NCI-H2081 treated with DMSO at 0.1 percent for 48 hours (cell line): Measurements from ENCODE around the gene SMIM36.
"Not testable (repeated sequence)": the region's sequence is repeated elsewhere in the genome, so short reads cannot be mapped to it uniquely, and the experiment has no call there.

Experiments used
- DNase-seq: peaks from one replicate; lab custom pipeline; 2025; lab: John Stamatoyannopoulos, UW

The SMIM36 gene

DNA sequence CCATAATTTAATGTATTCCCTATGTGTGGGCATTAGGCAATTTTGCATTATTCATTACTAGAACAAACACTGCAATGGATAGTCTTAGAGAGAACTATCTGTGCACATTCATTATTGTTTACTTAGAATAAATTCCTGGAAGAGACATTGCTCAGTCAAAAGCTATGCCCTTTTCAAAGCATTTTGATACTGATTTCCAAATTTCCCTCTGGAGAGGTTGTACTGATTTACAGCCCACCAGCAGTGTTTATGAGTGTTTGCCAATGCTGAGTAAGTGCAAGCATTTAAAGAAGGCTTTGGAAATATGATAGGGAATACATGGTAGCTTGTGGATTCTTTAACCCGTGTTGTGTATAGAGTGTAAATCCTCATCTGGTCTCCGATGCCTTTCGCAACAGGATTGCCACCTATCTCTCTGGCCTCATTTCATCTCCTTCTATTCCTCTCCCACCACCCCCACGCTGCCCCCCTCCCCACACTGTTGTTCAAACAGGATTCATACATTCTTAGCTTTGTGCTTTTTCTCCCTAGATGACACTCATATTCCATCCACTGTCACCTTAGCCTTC lies 56.3 kb downstream of the SMIM36 start:
- DNase-seq: no peak

DNA sequence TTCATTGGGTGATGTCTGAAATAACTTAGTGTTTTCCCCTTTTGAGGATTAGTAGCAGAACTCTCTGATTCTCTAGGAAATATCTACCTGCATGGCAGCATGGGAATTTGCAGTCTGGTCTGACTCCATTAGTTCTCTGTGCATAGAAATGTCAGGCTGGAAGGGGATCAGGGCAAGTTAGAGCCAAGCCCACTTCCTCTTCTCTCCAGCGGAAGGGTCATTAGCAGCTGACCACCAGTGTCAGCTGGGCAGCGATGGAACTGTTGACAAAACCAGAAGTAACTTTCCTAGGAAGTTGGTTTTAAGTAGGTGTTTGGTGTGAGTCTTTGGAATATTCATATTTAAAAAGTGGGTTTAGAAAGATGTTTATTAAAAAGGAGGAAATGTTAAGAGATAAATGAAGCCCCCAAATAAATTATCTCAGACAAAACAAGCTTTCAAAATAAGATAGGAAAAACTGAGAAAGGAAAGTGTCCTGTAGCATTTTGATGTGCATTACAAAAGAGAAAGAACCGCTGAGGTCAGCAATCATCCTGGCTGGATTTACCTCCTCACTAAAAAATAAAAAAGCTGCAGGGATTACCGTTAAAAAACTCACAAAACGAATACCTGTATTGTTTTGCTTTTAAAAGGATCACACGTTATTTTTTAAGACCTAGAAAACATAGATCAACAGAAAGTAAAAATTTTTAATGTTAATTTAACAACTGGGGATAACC lies 57.3 kb downstream of the SMIM36 start:
- DNase-seq: no peak

DNA sequence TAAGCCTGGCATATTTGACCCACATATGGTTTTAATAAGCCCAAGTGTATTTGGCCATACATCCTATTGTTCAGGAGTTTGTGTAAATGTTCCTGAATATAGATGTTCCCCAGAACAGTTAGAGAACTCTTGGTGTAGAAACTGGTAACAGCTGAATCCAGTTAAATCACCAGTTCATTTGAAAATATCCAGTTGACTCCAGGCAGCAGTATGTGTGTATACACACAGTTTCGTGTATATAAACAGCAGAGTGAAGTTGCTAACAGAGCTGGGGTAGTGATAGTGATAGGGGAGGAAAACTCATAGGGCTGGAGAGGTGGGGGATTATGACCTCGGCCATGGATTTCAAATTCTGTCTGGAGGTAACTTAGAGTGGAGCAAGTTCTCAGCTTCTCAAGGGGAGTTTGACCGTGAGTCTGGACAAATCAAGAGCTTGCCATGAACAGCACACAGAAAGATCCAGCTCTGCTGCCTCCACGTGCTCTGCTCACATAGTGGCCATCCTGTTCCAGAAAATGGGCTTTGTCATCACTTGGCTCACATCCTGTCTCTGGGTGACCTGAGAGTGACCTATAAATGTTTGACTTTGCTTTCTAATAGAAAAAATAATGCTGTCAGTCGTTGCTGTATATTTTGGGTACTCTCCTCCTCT lies 59.0 kb downstream of the SMIM36 start:
- no peak for DNase-seq

DNA sequence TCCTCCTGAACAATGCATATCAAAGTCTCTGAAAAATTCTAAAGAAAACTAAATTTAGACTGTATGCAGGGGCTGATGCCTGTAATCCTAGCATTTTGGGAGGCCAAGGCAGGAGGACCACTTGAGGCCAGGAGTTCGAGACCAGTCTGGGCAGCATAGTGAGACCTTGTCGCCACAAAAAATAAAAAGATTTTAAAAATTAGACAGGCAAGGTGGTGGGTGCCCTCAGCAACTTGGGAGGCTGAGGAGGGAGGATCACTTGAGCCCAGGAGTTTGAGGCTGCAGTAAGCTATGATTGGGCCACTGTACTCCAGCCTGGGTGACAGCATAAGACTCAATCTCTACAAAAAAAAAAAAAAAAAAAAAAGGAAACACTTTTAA lies 59.5 kb downstream of the SMIM36 start:
- DNase-seq: no peak

DNA sequence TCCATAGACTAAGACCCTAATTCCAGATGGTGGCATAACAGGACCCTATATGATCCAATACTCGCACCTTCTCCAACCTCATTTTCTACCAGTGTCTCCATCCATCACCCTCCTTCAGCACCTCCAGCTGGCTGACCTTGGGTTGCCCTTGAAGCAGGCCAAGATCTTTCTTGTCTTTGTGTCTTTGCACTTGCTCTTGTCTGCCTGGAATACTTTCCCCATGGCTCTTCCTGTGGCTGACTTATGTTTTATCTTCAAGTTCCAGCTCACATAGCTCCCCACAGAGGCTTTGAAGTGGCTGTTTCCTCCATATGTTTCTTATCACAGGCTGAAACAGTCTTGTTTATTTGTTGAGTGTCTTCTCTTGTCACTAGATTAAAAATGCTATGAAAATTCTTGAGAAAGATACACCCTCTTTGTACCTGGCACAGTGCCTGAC lies 60.0 kb downstream of the SMIM36 start:
- no peak for DNase-seq

DNA sequence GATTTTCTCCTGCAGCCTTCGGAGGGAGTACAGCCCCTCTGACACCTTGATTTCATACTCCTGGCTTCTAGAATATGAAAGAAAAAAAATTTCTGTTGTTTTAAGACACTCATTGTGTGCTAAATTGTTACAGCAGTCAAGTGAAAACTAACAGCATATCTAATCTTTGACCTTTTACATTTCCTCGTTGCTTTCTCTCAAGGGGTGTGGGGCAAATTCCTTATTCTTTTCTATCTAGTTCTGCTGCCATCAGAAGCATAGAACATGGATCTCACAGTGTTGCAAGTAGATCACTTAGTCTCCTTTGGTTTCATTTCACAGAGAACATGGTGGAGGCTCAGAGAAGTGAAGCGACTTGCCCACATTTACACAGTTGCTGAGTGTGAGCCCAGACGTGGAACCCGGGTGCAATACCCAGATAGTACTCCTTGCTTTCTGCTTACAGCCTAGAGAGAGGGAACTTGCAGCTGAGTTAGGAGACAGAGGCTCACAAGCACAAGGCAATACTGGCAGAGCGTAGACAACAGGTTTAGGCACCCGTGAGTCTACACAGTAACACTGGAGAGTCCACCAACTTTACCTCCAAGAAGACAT lies 60.9 kb downstream of the SMIM36 start:
- DNase-seq: no peak

DNA sequence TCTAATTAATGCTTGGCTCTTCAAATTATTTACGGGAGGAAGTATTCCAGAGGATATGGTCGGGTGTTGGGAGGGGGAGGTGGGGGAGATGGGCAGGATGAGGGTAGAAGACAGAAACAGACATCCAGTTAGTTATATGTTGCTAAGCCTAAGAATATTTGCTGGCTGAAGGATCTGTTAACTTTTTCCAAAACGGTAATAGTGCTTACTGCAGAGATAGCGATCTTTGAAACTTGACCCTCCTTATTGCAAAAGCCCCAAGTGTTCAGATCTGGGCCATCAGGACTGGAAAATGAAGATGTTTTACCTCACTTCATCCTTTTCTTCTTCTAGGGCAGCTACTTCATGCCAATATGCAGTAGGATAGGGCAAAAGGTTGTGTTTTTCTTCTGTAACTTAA lies 62.6 kb downstream of the SMIM36 start:
- DNase-seq: no peak

DNA sequence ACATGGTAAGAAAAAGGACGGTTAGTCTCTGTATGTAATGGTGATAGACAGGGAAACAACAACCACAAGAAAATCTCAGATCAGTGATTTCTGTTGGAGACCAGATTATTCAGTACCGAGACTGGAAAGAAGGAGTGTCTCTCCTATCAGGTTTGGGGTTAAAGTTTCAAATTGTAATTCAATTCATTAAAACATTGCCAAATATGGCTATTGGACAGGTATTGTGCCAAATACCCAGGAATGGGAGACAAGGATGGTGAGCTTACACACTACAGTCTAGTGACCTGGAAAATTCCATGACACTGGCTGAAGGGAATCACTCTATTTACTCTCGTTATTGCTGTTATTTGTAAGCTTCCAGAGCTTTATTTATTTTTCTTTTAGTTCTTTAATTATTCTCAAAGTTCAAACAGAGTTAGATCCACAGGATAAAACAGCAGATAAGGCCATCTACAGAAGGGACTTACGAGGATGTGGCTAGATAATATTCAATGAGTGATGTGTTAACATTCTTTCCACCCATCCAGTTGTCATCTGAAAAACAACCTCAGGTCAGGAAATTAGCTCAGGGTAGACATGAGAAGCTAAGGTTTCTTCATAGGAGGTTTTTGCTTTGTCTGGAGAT lies 64.6 kb downstream of the SMIM36 start:
- DNase-seq: no peak

DNA sequence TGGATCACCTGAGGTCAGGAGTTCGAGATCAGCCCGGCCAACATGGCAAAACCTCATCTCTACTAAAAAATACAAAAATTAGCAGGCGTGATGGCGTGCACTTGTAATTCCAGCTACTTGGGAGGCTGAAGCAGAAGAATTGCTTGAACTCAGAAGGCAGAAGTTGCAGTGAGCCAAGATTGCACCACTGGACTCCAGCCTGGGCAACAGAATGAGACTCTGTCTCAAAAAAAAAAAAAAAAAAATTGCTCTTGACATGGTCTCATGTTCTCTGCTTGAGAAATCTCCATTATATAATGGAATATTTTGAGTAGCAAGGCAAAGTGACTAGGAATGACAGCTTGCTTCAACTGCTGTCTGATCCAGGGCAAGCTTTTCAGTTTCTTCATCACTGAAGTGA lies 65.2 kb downstream of the SMIM36 start:
- DNase-seq: not testable (repeated sequence)

DNA sequence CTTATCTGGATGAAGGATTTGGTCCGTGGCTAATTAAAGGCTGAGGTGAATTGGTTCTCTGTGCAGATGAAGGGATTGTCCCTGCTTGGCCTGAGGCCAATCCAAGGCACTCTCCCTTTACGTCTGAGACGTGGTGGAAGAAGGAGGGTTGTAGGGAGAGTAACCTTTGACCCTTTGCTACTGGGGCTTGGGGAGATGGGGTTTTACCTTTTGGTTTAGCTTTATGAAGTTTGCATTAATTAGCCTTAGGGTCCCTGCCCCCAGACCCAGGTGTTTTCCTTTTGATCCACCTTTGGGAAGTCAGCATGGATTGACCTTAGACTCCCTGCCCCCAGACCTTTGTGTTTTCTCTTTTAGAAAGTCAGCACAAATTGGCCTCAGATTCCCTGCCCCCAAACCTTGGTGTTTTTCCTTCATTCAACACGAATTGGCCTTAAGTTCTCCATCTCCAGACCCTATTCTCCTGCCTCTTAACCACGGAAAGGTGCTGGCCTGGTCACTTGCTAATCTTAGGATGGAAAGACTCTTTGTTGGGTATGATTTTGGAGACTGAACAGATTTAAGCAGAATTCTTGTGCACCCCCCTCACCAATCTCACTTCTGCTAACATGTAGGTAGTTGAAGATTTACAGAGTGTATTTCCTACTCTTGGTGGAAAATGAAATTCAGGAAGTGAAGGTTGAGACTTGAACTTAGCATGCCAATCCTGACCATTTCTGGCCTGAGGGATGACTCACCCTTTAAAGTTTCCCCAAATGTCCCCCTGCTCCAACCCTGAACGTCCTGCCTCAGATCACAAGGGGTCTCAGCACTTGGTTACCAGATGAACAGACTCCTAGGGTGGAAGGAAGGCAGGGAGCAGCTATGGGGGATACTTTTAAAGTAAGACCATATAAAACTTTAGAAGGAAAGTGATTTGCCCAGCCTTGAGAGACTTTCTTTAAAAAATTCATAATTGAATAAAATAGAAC lies 66.5 kb downstream of the SMIM36 start:
- no peak for DNase-seq

DNA sequence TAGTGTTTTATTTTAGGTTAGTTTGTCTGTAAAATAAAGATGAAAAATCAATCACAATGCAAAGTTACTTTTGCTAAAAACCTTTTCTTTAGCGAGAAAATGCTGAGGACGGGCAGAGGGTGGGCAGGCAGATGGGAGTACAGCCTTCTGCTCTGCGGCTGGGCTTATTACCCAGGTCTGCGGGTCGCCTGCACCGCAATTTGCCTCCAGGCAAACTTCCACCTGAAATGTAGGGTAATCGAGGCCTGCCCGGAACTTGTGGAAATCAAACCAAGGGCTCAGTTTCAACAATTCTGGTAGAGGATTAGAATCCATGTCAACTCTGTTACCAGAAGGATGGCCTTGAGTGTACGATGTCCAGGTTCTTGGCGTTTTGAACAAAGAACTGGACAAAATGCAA lies 67.3 kb downstream of the SMIM36 start:
- DNase-seq: no peak

DNA sequence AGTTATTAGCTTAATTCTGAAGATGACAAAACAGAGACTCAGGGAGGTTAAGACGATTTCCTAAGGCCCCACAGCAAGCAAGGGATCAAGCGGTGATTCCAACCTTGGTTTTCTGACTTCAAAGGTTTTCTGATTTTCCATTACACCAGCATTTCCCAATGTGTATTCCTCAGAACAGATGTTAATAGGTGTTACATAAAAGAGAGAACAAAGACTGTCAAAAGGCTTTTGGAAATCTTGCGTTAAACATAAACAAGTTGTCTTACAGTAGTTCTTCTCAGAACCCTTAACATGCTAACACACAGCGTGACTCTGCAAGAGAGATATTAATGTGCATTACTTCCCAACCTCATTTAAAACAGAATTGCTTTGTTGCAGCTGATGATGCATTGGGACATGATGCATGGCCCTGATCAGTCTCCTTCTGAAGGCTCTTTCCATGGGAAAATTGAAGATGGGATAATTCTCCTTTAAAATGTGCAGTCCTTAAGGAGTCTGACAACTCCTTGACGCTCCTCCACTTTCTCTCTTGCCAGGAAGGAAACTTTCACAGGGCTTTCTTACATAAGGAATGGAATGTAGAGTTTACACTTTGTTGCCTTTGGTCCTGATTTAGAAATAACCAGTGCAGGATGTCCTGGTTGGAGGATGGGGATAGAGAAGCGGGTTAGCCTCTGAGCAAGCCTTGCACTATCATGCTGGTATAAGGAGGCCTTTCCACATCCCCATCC lies 68.1 kb downstream of the SMIM36 start:
- DNase-seq: no peak

DNA sequence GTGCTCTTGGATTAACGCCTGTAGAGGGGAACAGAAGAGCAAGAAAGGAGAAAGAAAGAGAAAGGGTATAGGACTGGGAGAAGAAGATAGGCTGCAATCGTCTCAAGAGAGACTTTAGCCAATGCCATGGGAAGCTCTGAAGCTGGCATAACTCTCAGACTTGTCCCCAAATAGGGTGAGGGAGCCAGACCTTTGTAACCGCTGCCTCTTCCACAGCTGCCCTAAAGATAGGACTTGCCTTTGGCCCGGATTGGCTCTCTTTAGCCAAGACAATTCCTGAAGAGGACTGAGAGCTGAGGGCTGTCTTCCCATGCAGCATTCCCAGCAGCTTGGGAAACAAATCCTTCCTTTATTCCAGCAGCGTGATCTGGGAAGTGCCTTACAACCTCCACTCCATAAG lies 68.8 kb downstream of the SMIM36 start:
- no peak for DNase-seq

DNA sequence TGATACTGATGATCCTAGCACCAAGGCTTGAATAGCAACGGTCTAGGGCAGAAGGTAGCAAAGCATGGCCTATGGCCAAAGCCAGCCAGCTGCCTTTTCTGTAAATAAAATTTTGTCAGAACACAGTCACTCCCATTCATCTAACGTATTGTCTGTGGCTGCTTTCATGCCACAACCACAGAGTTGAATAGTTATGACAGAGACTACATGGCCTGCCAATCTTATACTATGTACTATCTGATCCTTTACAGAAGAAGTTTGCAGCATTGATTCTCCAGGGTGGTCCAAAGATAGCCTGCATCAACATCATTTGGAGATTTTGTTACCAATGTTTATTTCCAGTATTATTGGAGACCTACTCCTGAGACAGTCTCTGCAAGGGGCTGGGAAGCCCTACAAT lies 69.7 kb downstream of the SMIM36 start:
- DNase-seq: no peak

DNA sequence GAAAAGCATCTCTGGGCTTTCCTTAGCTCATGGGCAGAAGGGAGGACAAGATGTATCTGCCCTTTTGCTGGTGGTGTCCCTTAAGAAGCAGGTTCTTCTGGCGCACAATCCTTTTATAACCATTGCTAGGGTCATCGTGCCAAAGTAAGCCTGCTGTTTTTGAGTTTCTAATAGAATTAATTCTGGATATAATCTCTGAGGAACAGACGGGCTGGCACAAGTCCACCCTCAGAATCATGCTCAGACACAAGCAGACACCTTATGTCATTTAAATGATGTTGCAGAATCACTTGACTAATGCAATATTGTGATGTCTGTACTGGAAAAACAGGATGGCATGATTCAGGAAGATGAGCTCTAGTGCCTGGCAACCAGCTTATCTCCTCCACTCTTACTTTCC lies 70.9 kb downstream of the SMIM36 start:
- no peak for DNase-seq

DNA sequence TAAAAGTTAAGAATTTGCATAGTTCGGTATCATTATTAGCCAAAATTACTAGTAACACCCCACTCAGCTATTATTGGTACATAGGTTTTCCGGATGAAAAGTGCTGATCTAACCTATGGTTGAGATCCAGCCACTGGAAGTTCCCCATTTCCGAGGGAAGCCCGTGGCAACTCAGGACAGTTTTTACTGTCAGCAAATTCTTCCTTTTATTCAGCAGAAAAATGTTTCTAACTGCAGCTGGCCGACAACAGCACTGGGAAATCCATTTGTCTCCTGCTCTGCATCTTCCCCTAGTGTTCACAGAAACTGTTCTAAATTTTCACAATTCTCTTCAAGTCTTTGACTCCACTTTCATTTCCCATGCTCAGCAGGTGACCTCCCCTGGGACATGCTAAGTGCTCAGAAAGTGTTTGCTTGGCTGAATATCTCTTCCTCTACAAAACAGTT lies 74.1 kb downstream of the SMIM36 start:
- no peak for DNase-seq

DNA sequence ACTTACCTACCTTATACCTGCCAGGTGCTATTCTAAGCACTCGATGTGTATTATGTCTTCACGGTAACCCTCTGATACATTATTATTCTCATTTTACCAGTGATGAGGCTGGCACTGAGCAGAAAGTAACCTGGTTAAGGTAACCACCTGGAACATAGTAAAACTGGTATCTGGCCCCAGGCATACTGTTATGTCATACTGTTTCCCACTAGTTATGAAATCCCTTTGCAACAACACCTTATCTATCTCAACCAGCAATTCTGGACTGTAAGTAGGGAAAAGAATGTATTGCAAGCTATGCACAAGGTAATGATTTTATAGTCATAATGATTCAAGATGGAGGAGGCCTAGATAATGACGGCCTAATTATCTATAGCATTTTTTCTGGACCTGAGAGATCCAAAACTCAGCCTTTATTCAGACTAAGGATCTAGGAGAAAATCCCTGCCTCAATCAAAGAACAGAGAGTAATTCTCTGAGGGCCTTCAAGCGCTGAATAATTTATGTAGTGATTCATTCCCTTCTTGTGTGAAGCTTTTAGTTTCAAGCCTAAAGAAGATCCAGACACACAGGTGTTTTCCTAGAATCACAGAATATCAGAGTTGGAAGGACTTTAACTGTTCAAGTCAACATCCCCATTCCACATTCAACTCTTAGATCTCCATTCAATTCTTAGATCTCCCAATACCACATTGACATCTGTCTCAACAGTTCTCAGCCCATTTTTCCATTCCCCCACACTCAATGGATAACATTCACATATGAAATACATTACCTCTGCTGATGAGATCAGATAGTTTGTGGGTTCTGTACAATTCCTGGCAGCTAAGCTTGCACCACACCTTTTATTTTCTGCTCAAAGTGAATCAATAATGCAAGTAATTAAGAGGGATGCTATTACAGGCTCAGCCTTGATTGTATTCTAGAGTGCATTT lies 74.8 kb downstream of the SMIM36 start:
- DNase-seq: no peak

DNA sequence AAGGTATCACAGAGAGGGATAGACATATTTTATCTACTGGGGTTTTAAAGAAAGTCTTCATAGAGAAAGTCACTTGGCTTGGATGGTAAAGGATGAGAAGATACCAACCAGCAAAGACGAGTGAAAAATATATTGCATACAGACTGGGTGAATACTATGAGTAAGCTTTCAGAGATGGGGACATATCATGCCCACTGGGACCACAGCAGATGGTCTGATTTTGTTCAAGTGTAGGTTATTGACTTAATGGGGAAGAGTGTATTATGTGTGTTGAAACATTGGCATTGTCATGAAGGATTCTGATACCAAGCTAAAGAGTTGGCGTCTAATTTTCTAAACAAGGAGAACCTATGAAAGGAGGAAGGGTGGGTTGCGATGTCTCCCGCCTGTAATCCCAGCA lies 75.8 kb downstream of the SMIM36 start:
- DNase-seq: no peak

DNA sequence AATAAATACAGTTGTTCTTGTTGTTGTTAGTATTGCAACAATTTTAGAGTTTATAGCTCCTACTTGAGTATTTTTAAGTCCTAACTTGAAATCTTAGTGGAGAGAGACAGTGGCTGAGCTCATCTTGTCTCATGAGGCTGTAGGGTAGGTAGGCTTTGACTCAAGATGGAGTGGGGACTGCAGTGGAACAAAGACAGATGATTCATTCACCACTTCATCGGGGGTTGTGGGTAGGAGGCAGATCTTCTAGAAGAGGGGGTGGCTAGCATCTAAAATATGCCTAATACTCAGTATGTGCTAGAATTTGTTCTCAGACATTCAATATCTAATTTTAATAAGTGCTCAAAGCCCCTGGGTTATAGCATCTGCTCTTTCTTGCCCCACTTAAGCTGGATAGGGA lies 76.5 kb downstream of the SMIM36 start:
- DNase-seq: no peak
